HG02840 (cell line): Measurements from ENCODE around the gene GUCD1.
"Not testable (repeated sequence)": the region's sequence is repeated elsewhere in the genome, so short reads cannot be mapped to it uniquely, and the experiment has no call there.

ENCODE experiments used
- ATAC-seq: cut with Tn5 transposase; IDR thresholded peaks from one replicate; pipeline ENCODE4 v1.9.1; 2021; ENCODE audit warnings: mild to moderate bottlenecking, moderate library complexity, moderate number of reproducible peaks; ENCODE audit not compliant: unreplicated experiment, low FRiP score

Gene GUCD1

GRCh38 chr22:24554313-24555164 lies at the start of gene GUCD1:
TSS of gene GUCD1 (minus strand) at chr22:24555138. CDS start at chr22:24554991, 147 bp downstream.
- no peak for ATAC-seq

DNA sequence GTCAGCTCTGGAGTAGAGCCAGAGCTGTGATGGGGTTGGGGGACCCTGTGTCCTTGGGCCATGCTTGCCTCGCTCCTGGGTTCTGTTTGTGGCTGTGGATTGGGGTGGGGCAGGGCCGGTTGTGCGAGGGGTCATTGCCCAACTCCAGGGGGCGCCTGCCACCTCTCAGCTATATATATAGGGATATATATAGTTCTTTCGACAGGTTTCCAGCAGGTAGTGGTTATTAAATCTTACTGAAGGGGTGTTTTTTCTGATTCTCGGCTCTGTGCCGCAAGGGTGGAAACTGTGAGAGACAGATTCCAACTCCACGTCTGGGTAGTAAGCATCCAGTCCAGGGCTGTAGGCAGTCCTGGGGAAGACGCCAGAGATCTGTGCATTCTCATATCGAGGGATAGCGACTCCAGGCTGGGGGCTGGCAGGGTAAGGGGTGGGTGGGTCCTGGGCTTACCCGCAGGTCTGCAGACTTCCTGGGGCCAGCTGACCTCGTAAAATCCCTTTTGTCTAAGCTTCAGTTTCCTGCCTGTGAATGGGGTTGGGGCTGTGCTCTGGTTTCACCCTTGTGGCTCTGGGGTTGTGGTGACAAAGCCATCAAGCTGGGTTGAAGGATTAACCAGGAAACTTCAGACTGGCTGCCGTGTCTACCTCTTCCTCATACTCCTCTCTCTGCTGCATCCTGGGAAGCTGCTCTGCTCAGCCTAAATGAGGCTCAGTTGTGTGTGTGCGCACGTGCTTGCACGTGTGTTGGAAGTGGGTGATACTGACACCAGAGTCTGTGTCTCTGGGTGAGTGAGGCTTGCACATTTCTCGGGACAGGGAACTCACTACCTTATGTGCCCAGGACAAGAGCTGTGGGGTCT lies 49.1 kb upstream of the GUCD1 start:
- ATAC-seq, result not testable (repeated sequence)

DNA sequence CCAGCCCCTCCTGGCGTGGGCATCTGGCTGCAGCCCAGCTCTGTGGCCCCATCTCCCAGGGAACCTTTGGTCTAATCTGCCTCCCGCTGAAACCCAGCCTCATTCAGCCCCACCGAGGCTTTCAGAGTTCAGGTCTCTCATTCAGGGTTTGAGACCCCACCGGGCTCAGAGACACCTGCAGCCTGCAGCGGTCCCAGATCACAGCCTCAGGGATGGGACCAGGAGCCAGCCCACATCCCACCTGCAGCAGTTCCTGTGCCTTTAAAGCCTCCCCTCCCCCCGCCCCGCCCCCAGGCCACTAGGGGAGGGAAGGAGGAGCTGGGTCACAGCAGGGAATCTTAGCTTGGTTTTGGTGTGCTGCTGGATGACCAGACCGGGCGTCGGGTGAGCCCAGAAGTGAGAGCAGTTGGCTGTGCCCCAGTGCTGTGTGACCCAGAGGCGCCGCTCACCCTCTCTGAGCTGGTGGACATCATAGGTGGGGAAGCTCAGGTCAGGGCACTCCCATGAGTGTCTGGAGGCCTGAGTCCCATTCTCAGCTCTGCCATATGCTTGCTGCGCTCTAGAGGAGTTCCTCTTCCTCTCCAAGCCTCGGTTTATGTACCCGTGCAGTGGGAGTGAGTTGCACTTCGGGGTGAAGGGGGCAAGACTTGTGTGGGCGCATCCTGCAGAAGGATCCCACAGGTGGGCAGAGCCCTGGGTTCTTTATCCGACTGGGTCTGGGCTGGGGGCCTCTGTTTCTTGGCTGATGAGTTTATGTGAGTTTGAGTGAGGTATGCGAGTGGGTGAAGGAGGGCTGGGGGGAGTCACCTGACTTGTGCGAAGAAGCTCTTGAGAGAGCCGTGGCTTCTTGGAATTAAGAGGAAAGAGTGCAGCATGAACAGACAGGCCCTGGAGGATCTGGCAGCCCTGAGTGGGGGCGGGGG lies 48.2 kb upstream of the GUCD1 start, which contains the start of gene GGT1:
Gene GGT1, plus strand, starts transcription at position 347 of the 923 bp plus-strand sequence. CDS start 7,889 bp downstream, outside the sequence.
- not testable (repeated sequence) for ATAC-seq

GRCh38 chr22:24602105-24602749 lies 47.3 kb upstream of the GUCD1 start:
- not testable (repeated sequence) for ATAC-seq

DNA sequence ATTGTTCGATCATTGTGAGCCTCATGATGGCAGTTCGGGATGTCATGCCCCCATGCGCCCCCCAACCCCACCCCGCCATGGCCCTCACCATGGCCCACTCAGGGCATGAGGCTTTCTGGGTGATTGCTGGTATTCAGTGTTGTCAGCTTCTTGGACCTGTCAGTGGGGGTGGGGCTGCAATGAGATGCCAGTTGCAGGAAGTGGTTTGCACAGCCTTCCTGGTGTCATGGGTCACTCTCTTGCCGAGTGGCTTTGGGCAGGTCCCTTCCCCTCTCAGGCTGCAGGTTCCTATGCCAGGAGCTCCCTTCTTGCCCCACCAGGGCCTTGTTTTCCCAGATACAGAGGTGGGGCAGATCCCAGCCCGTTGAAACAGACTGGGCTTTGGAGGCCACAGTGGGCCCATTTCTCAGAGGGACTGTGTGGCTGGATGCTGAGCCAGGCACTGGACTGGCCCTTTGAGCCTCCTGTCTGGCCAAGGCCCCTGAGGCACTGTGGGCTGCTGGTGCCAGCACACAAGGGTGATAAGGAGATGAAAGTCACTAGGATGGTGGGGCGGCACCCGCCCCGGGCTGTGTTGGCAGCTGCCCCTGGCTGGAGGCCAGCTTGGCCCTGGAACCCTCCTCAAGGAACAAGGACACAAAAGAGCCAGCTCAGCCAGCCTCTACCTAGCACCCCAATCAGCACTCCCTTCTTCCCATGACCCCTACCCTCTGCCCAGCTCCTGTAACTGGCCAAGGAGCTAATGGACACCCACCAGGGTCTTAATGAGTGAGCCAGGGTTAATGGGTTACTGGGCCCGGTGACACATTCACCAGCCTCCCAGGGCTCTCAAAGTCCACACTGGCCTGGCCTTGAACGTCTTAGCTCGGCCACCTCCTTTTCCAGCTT lies 46.5 kb upstream of the GUCD1 start:
- ATAC-seq, result no peak

GRCh38 chr22:24599958-24600715 lies 45.2 kb upstream of the GUCD1 start:
- not testable (repeated sequence) for ATAC-seq

- ATAC-seq, result no peak
Measured at GRCh38 chr22:24599514-24599913, 44.6 kb upstream of the GUCD1 start.

DNA sequence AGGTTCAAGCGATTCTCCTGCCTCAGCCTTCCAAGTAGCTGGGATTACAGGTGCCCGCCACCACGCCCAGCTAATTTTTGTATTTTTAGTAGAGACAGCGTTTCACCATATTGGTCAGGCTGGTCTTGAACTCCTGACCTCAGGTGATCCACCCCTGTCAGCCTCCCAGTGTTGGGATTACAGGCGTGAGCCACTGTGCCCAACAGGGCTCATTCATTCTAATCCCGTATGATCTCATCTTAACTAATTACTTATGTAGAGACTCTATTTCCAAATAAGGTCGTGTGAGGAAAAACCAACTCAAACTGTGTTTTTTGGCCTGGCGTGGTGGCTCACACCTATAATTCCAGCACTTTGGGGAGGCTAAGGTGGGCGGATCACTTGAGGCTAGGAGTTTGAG lies 42.1 kb upstream of the GUCD1 start:
- not testable (repeated sequence) for ATAC-seq

- ATAC-seq, result no peak
Measured at GRCh38 chr22:24595863-24596262, 40.9 kb upstream of the GUCD1 start.

DNA sequence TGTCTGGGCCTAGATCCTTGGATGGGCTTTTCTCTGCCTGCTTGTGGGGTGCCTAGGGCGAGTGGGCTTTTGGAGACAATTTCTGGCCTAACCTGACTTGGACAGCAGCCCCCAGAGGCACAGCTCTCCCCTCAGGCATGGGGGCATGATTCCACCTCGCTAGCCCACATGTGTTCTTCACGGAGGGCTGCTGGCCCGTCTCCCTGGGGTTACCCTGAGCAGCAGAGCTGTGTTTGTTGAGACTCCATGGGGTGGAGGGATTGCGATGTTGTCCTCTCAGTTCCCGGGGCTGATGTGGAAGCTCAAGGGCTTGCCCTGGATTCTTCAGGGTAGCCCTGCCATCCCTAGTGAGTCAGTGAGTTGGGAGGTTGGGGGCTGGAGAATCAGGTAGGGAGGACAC lies 40.3 kb upstream of the GUCD1 start:
- ATAC-seq, result no peak

DNA sequence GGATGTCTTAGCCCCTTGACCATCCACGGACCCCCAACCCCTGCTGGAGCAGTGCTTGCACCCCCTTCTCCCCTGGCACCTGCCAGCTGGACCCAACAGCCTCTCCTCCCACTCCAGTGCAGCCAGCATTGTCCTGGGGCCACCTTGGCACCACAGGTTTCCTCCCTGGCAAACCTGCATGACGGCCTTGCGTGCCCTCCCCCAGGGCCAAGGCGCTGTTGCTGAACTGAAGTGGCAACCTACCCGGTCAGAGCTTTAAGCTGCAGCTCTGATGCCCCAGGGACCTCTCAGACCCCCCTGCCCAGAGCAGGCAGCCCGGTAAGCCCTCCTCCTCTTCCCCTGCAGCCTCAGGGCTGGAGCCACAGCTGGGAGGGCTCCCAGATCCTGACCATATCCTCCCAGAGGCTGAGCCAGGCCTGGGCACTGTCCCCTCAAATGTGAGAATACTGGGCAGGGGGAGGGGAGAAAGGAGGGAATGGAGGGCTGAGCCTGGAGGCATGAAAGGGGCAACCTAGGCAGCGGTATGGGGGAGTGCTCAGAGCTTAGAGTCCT lies 39.7 kb upstream of the GUCD1 start:
- ATAC-seq, result no peak

DNA sequence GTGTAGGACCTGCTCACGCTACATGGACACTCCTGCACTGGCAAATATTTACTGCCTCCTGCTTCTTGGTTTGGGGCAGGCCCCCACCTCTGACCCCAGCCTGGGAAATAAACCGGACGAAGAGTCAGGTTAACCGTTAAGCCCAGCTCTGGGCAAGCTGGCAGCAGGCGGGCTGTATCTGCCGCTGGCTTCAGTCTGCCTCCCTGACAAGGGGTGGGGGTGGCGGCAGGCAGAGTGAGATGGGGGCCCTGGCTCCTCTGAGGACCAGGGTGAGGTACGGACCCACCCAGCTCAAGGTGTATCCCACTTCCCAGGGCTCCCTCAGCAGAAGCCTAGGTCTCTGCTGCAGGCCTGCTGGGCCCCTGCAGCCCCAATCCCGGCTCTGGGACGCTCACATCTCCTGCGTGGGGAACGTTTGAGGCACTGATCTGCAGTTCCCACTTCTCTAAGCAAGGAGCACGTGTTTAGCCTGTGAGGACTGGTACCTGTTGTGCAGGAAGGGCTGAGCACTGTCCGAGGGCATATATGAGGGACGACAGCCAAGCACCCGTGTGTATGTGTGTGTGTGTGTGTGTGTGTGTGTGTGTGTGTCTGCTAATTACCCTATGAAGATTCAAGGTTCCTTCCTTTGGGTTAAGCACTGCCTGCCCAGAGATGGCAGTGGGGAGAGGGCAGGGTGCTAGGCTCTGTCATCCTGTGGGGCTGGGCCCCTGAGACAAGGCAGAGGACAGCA lies 39.1 kb upstream of the GUCD1 start:
- ATAC-seq, result no peak

GRCh38 chr22:24593559-24593835 lies 38.6 kb upstream of the GUCD1 start:
- not testable (repeated sequence) for ATAC-seq

DNA sequence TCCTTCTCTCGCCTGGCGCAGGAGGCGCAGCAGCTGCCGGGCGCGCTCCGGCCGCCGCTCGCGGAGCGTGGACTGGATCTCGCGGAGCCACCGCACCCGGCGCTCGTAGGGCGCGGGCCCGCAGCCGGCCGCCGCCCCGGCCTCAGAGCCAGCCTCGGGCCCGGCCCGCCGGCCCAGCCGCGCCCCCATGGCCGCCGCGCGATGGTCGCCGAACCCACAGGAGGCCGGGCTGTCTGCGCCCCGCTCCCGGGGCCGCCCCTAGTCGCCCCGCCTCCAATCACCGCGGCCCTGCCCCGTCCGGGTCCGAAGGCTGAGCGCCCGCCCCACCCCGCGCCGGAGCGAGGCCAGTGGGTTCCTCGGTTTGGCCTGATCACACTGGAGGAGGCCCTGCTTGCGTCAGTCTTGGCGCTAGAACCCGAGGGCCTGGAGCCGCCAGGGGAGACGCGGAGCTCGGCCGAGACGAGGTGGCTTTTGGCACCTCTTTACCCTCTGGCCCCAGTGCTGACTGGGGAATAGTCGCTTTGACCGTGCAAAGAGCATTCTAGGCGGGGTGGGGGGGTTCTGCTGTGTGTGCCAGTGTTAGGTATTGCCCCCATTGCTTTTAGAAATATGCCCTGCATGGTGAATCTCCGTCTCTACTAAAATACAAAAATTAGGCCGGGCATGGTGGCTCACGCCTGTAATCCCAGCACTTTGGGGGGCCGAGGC lies 38.1 kb upstream of the GUCD1 start, which contains the start of gene LRRC75B:
Gene LRRC75B, minus strand, starts transcription at position 223 of the 708 bp plus-strand sequence. Its CDS starts 34 bp downstream, at position 189.
- ATAC-seq, result peak; percentile 60

DNA sequence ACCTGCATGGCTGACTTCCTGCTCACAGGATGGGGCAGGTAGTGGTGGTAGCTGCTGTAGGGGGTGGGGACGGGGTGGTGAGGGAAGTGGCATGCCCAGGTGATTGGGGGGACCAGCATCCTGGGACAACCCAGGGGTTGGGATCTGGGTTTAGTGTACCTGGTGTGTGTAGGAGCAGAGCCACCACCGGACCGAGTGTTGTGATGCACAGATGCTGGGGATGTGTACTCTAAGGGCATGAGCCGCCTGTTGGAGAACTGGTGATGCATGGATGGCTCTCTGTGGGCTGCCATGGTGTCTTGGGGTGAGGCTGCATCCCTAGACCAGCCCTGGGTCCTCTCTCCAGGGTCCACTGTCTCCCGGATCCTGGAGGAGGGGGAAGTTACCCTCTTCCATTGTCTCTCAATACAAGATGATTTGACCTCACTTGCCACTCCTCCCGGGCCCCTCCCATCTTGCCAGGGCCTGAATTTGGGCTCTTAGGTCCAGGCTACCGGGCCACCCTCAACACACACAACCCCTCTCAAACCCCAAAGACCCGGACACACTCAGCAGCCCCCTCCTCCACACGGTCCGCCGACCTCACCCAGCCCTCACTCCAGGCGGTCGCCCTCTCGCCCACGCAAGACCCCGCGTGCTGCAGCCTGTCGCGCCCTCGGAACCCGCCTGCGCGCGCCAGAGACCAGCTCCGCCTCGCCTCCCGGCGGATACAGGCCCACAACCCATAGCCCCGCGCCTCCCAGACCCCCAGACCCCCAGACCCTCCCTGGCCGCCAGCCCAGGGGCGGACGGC lies 37.3 kb upstream of the GUCD1 start:
- ATAC-seq, result no peak
